ENCODE measurements around the gene OR5AU1.

The OR5AU1 gene

DNA sequence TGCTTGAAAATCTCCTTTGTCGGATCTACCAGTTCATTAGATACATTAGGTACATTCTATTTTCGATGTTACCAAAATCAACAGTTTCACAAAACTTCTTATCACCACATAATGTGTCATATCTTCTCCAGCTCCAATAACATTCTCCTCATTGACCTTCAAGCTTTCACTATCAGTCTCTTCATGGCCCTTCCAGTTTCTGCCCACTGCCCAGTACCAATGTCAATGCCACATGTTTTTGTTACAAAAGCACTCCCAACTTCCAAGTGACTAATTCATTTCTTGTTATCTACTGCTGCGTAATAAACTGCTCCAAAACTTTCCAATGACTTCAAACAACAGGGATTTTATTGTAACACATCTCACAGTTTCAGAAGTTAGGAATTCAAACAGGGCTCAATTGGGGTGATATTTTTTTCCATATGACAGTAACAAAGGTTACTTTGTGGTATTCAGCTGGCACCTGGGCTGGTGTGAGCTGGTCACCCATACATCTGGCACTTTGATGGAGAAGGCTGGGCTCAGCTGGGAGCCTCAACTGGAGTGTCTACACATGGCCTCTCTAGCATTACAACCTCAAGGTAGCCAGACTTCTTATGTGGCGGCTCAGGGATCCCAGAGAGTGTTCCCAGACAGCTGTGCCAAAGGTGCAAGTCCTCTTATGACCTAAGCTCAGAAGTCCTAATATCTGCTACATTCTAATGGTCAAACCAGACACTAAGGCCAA is 6.1 kb downstream of the OR5AU1 start:
- Mint-ChIP-seq H3K27ac (no peak overlapping the region), H3K4me1 (ENCODE audit: low read depth) (no peaks in the 10 kb centered on the region), H3K36me3 (ENCODE audit: low read depth) (no peaks in the 10 kb centered on the region), H3K9me3 (peaks cover 13% of the 10 kb centered on the region), H3K27me3 (peaks cover 10% of the 10 kb centered on the region), H3K4me3 (no peak overlapping the region)

DNA sequence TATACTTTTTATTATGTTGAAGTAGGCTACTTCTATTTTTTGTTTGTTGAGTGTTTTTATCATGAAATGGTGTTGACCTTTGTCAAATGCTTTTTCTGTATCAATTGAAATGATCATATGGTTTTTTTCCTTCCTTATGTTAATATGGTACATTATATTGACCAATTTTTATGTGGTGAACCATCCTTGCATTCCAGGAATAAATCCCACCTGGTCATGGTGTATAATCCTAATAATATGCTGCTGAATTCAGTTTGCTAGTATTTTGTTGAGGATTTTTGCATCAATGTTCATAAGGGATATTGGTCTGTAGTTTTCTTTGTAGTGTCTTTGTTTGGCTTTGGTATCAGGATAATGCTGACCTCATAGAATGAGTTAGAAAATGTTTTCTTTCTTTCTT is 10.4 kb downstream of the OR5AU1 start:
- Mint-ChIP-seq H3K9me3 (peaks cover 17% of the 10 kb centered on the region), H3K27ac (no peak overlapping the region), H3K4me3 (no peak overlapping the region), H3K27me3 (peaks cover 26% of the 10 kb centered on the region), H3K4me1 (ENCODE audit: low read depth) (no peaks in the 10 kb centered on the region), H3K36me3 (ENCODE audit: low read depth) (no peaks in the 10 kb centered on the region)

DNA sequence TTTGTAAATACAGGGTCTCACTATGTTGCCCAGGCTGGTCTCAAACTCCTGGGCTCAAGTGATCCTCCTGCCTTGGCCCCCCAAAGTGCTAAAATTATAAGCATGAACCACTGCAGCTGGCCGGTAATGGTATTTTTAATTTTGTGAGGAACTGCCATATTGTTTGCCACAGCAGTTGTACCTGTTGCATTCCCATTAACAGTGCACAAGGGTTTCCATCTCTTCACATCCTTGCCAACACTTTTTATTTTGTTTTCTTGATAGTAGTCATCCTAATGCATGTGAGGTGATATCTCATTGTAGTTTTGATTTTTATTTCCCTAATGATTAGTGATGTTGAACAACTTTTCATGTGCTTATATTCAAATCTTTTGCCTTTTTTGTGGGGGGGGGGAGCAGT is 13.5 kb downstream of the OR5AU1 start:
- peaks cover 17% of the 10 kb centered on the region for H3K9me3 Mint-ChIP-seq
- no peak overlapping the region for H3K4me3 Mint-ChIP-seq
- peaks cover 22% of the 10 kb centered on the region for H3K27me3 Mint-ChIP-seq
- H3K4me1 Mint-ChIP-seq (ENCODE audit: low read depth) = no peaks in the 10 kb centered on the region
- H3K27ac Mint-ChIP-seq = no peak overlapping the region
- H3K36me3 Mint-ChIP-seq (ENCODE audit: low read depth) = no peaks in the 10 kb centered on the region

DNA sequence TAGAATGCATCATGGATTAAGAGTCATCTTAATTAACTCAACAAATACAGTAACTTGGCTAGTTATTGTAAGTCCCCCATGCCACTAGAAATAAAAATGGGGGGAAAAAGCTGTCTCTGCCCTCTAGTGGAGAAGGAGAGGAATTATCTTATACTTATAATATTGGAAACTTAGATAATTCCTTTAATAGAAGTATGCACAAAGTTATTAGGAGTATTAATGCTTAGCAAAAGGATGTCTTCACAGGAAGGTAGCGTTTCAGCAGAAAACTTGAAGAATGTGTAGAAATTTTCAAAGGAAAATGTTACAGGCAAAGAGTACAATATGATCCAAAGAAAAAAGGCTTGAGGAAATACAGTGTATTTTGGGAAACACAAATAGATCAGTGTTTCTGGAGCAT is 19.8 kb downstream of the OR5AU1 start:
- H3K4me3 Mint-ChIP-seq = no peak overlapping the region
- no peaks in the 10 kb centered on the region for H3K27me3 Mint-ChIP-seq
- H3K36me3 Mint-ChIP-seq (ENCODE audit: low read depth) = no peaks in the 10 kb centered on the region
- no peaks in the 10 kb centered on the region for H3K4me1 Mint-ChIP-seq (ENCODE audit: low read depth)
- no peaks in the 10 kb centered on the region for H3K9me3 Mint-ChIP-seq
- no peak overlapping the region for H3K27ac Mint-ChIP-seq

DNA sequence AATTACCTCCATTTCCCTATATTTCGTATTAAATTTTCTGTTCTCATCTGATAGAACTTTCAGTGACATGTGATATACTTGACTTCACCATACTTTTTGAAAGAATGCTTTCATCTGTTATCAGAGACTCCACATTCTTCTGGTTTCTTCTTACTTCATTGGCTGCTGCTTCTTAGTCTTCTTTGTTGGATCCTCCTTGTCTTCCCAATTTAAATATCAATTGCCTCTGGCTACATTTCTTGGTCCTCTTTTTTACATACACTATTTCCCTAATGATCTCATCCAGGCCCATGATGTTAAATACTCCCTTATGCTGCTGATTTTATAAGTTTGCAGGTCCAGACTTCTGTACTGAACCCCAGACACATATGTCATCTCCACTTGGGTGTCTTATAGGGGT is 22.0 kb downstream of the OR5AU1 start:
- H3K4me1 Mint-ChIP-seq (ENCODE audit: low read depth) = no peaks in the 10 kb centered on the region
- H3K36me3 Mint-ChIP-seq (ENCODE audit: low read depth) = no peaks in the 10 kb centered on the region
- no peaks in the 10 kb centered on the region for H3K9me3 Mint-ChIP-seq
- H3K27ac Mint-ChIP-seq = no peak overlapping the region
- no peaks in the 10 kb centered on the region for H3K27me3 Mint-ChIP-seq
- H3K4me3 Mint-ChIP-seq = no peak overlapping the region

- H3K9me3 Mint-ChIP-seq = peaks cover 4% of the 10 kb centered on the region
- no peaks in the 10 kb centered on the region for H3K36me3 Mint-ChIP-seq (ENCODE audit: low read depth)
- H3K4me1 Mint-ChIP-seq (ENCODE audit: low read depth) = no peaks in the 10 kb centered on the region
- no peak overlapping the region for H3K27ac Mint-ChIP-seq
- no peak overlapping the region for H3K4me3 Mint-ChIP-seq
- H3K27me3 Mint-ChIP-seq = peaks cover 39% of the 10 kb centered on the region
Measured at GRCh38 chr14:21123429-21123828, 32.4 kb downstream of the OR5AU1 start.

DNA sequence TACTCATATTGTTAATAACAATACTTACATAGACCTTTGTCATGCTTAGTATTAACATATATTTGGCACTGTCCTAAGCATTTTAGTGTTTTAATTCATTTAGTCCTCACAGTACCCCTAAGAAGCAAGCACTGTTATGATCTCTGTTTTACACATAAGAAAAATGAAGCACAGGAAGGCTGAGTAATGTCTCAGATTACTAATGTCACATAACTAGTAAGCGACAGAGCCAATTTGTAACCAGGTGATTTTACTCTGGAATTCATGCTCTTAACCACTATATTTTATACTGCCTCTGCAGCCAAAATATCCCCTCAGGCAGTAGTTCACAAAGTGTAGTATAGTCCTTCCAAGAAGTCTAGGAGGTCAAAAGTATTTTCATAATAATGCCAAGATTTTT is 34.7 kb downstream of the OR5AU1 start:
- peaks cover 25% of the 10 kb centered on the region for H3K27me3 Mint-ChIP-seq
- no peak overlapping the region for H3K4me3 Mint-ChIP-seq
- H3K4me1 Mint-ChIP-seq (ENCODE audit: low read depth) = no peaks in the 10 kb centered on the region
- no peak overlapping the region for H3K27ac Mint-ChIP-seq
- peaks cover 4% of the 10 kb centered on the region for H3K9me3 Mint-ChIP-seq
- H3K36me3 Mint-ChIP-seq (ENCODE audit: low read depth) = no peaks in the 10 kb centered on the region

DNA sequence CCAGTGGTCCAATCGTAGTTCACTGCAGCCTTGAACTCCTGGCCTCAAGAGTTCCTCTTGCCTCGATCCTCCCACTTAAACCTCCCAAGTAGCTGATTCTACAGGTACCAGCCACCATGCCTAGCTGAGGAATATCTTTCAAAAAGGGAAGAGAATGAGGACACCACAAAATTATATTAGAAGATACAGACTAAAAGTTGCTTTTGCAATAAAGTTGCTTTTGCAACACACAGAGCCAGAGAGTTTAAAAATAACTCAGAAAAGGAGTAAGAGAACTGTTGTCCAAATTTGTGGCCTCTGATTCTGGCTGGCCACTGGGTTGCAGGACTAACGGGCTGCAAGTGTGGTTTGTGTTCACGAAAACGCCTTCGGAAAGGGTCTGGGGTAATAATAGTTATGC is 35.2 kb downstream of the OR5AU1 start:
- peaks cover 24% of the 10 kb centered on the region for H3K27me3 Mint-ChIP-seq
- peaks cover 4% of the 10 kb centered on the region for H3K9me3 Mint-ChIP-seq

DNA sequence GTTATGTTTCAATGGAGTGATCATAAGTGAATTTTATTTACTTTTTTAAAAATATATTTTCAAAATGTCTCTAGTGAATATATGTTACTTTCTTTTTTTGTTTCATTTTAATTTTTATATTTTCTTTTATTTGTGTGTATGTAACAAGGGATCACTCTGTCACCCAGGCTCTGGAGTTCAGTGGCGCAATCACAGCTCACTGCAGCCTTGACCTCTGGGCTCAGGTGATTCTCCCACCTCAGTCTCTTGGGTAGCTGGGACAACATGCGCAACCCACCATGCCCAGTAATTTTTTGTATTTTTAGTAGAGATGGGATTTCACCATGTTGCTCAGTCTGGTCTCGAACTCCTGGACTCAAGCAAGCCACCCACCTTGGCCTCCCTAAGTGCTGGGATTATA is 36.9 kb downstream of the OR5AU1 start:
- Mint-ChIP-seq H3K27ac (no peak overlapping the region), H3K9me3 (no peaks in the 10 kb centered on the region), H3K36me3 (ENCODE audit: low read depth) (no peaks in the 10 kb centered on the region), H3K27me3 (peaks cover 18% of the 10 kb centered on the region), H3K4me1 (ENCODE audit: low read depth) (no peaks in the 10 kb centered on the region), H3K4me3 (no peak overlapping the region)

More for the DNA sequence above, 35.2 kb downstream of the OR5AU1 start:
- Mint-ChIP-seq H3K27ac (no peak overlapping the region), H3K4me3 (no peak overlapping the region), H3K36me3 (ENCODE audit: low read depth) (no peaks in the 10 kb centered on the region), H3K4me1 (ENCODE audit: low read depth) (no peaks in the 10 kb centered on the region)

DNA sequence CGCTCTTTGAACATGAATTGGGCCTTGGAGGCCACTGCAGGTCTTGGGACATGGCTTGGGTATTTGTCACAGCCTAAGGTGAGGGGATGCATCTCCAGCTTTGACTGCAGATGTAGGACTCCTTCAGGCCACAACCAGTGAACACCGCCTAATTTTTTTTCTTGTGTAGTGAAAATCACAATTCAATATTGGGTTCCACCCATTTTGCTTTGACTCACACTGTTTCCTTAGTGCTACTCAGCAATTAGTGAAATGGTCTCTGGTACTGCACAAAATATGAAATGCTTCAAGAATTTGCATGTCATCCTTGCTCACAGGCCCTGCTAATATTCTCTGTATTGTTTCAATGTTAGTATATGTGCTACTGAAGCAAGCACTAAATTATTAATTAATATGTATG is 42.5 kb downstream of the OR5AU1 start:
- Mint-ChIP-seq H3K4me1 (ENCODE audit: low read depth) (peaks cover 10% of the 10 kb centered on the region), H3K4me3 (no peak overlapping the region), H3K27me3 (peaks cover 4% of the 10 kb centered on the region), H3K27ac (no peak overlapping the region), H3K36me3 (ENCODE audit: low read depth) (no peaks in the 10 kb centered on the region), H3K9me3 (no peaks in the 10 kb centered on the region)

DNA sequence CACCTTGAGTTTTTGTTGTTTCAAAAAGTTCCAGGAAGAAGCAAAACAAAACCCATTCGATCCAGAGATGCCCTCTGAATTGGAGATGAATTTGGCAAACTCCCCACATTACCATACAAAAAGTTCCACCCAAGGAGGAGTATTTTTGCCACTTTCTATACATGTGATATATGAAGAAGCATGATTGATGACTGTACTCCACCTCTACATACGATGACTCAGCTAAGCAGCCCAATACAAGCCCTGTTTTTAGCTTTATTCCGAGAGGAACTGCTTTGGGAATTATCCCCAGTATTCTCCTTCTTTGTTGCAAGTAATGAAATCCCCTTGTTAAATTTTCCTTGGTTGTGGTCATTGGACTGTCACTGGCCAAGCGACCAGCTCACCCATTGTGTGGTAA is 43.6 kb downstream of the OR5AU1 start:
- no peaks in the 10 kb centered on the region for H3K27me3 Mint-ChIP-seq
- H3K4me1 Mint-ChIP-seq (ENCODE audit: low read depth) = peaks cover 10% of the 10 kb centered on the region
- H3K27ac Mint-ChIP-seq = no peak overlapping the region
- no peak overlapping the region for H3K4me3 Mint-ChIP-seq
- no peaks in the 10 kb centered on the region for H3K9me3 Mint-ChIP-seq
- H3K36me3 Mint-ChIP-seq (ENCODE audit: low read depth) = no peaks in the 10 kb centered on the region

GRCh38 chr14:21109377-21110138 is 46.3 kb downstream of the OR5AU1 start:
- Mint-ChIP-seq H3K36me3 (ENCODE audit: low read depth) (no peaks in the 10 kb centered on the region), H3K4me1 (ENCODE audit: low read depth) (peaks cover 25% of the 10 kb centered on the region), H3K9me3 (no peaks in the 10 kb centered on the region), H3K4me3 (no peak overlapping the region), H3K27ac (peak overlapping the region; percentile 33), H3K27me3 (no peaks in the 10 kb centered on the region)

DNA sequence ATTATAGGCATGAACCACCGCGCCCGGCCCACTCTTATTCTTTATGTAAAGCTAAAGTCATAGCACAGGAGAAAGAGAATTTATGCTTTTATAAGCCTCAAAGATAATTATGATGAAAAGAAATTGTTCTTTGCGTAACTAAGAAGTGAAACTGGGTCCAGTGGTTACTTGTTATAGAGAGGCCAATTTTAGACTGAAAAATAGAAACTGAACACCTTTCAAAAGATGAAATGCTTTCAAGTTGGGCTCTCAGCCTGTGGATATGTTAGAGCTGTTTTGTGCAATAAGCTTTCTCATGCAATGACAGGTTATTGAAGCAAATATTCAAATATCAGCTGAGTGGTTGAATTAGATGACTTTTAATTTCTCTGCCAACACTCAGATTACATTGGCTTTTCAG is 47.1 kb downstream of the OR5AU1 start:
- H3K9me3 Mint-ChIP-seq = no peaks in the 10 kb centered on the region
- H3K4me3 Mint-ChIP-seq = no peak overlapping the region
- H3K27me3 Mint-ChIP-seq = no peaks in the 10 kb centered on the region
- H3K4me1 Mint-ChIP-seq (ENCODE audit: low read depth) = peaks cover 27% of the 10 kb centered on the region
- no peak overlapping the region for H3K27ac Mint-ChIP-seq
- no peaks in the 10 kb centered on the region for H3K36me3 Mint-ChIP-seq (ENCODE audit: low read depth)

DNA sequence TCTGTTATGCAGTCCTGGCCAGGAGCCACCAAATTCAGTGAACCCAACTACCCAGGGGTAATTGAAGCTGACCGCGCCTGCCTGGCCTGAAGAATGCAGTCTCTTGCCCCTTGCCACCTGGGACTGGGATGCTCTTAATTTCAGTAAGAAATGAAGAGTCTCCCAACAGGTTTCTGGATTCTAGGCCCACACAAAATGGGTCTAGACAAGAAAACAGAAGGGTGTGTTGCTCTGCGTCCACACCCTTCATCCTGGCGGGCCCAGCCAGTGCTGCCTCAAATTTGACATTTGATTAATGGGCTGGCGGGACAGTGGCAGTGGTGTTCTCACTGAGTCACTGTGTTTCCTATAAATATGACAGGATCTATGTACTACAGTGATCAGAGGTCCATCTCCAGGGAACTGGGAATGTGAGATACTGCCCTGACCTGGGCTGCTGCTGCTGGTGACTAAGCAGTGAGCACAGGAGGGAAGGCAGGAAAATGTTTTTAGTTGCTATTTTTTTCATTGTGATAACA is 48.5 kb downstream of the OR5AU1 start:
- peaks cover 37% of the 10 kb centered on the region for H3K4me1 Mint-ChIP-seq (ENCODE audit: low read depth)
- no peak overlapping the region for H3K27ac Mint-ChIP-seq
- H3K27me3 Mint-ChIP-seq = no peaks in the 10 kb centered on the region
- H3K4me3 Mint-ChIP-seq = no peak overlapping the region
- H3K36me3 Mint-ChIP-seq (ENCODE audit: low read depth) = no peaks in the 10 kb centered on the region
- no peaks in the 10 kb centered on the region for H3K9me3 Mint-ChIP-seq

- Mint-ChIP-seq H3K4me3 (no peak overlapping the region), H3K27me3 (no peaks in the 10 kb centered on the region), H3K36me3 (ENCODE audit: low read depth) (no peaks in the 10 kb centered on the region), H3K4me1 (ENCODE audit: low read depth) (peaks cover 41% of the 10 kb centered on the region), H3K9me3 (no peaks in the 10 kb centered on the region), H3K27ac (no peak overlapping the region)
Measured at GRCh38 chr14:21106498-21107282, 49.2 kb downstream of the OR5AU1 start.

Data from stimulated activated naive CD8-positive, alpha-beta T cell treated with anti-CD3 and anti-CD28 coated beads, Interleukin-15, Interleukin-2, amounts not matched to agents 100 ng/mL and 50 ng/mL, for 24 hours (primary cell).